Stimulated activated CD4-positive, alpha-beta T cell treated with anti-CD3 and anti-CD28 coated beads, Interleukin-2, amount 100 ng/mL, for 48 hours (primary cell): Measurements from ENCODE around the gene KRTAP20-2.

ENCODE experiments used
- DNase-seq, 2 donors: peaks; one replicate each; pipeline ENCODE4 v3.0.0-alpha.2; 2020

The KRTAP20-2 gene

GRCh38 chr21:30676737-30677136 is 41.7 kb downstream of the KRTAP20-2 start:
- DNase-seq, result no peak

DNA sequence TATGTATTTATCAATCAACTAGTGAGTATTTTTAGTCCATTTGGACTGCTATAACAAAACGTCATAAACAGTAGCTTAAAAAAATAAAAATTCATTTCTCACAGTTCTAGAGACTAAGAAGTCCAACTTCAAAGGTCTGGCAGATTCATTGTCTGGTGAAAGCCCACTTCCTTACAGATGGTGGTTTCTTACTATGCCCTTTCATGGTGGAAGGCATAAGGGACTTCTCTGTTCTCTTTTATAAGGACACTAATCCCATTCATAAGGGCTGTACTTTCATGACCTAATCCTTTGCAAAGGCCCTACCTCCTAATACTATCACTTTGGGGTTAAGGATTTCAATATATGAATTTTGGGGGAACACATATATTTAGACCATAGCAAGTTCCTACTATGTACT is 45.6 kb downstream of the KRTAP20-2 start:
- no peak for DNase-seq

DNA sequence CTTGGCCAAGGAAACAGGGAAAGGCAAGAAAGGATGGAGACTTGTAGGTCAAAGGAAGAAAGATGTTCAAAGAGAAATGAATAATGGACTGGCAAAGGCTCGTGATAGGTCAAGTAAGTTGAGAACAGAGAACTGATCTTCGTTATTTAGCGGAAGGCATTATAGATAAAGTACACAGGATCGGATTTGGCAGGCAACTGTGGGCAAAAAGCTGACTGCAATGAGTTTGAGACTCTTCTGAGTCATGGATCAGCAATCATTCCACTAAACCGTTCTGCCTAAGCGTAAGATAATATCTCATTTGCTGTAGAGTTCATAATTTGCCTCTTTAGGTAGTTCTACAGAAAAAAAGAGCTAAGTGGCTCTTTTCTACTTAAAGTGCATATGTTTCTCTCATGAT is 49.5 kb downstream of the KRTAP20-2 start:
- no peak for DNase-seq
